SK-N-SH treated with all-trans-retinoic acid at 6 μM for 48 hours (cell line): ENCODE data around the gene PLXDC2.
"Not testable (repeated sequence)": the region's sequence is repeated elsewhere in the genome, so short reads cannot be mapped to it uniquely, and the experiment has no call there.

ENCODE experiments used
- ATAC-seq: fragments of 200-7000 bp; cut with Tn5 transposase; 3 replicates; pipeline ENCODE4 v1.9.1; 2020; ENCODE audit warnings: mild to moderate bottlenecking, moderate library complexity
- ARNTL ChIP-seq: fragments of 450-650 bp; formaldehyde crosslinking; IDR thresholded peaks from 2 replicates; pipeline ENCODE4 v1.5.0; 2020; ENCODE audit warnings: low read depth, mild to moderate bottlenecking, moderate library complexity, borderline replicate concordance
- BACH2 ChIP-seq: fragments of 250-450 bp; sonication (Bioruptor Pico); IDR thresholded peaks from 2 replicates; pipeline ENCODE4 v1.9.0; 2021; ENCODE audit warnings: mild to moderate bottlenecking, borderline replicate concordance
- ESRRG ChIP-seq: fragments of 250-450 bp; sonication (Bioruptor Pico); IDR thresholded peaks from 2 replicates; pipeline ENCODE4 v1.6.1; 2021; ENCODE audit warnings: mild to moderate bottlenecking
- GLIS3 ChIP-seq: fragments of 250-450 bp; sonication (Bioruptor Pico); IDR thresholded peaks from 2 replicates; pipeline ENCODE4 v1.5.0; 2020; ENCODE audit warnings: mild to moderate bottlenecking, moderate library complexity
- ISL1 ChIP-seq: fragments of 250-450 bp; sonication (Bioruptor Pico); IDR thresholded peaks from 2 replicates; pipeline ENCODE4 v2.1.2; 2022; ENCODE audit warnings: mild to moderate bottlenecking, moderate library complexity
- OSR1 ChIP-seq: fragments of 250-450 bp; sonication (Bioruptor Pico); IDR thresholded peaks from 2 replicates; pipeline ENCODE4 v1.8.0; 2022; ENCODE audit warnings: moderate library complexity, mild to moderate bottlenecking, inconsistent platforms
- PPARA ChIP-seq: fragments of 250-450 bp; sonication (Bioruptor Pico); IDR thresholded peaks from 2 replicates; pipeline ENCODE4 v1.5.0; 2020; ENCODE audit warnings: mild to moderate bottlenecking, borderline replicate concordance
- RARB ChIP-seq: fragments of 250-450 bp; sonication (Bioruptor Pico); IDR thresholded peaks from 2 replicates; pipeline ENCODE4 v1.8.0; 2021; ENCODE audit warnings: mild to moderate bottlenecking, moderate library complexity
- SNAI2 ChIP-seq: fragments of 250-450 bp; sonication (Bioruptor Pico); IDR thresholded peaks from 2 replicates; pipeline ENCODE4 v1.5.0; 2020; ENCODE audit warnings: mild to moderate bottlenecking, moderate library complexity
- TOX ChIP-seq: fragments of 250-450 bp; sonication (Bioruptor Pico); IDR thresholded peaks from 2 replicates; pipeline ENCODE4 v1.8.0; 2021; ENCODE audit warnings: mild to moderate bottlenecking, moderate library complexity, borderline replicate concordance
- ZC3H10 ChIP-seq: fragments of 250-450 bp; sonication (Bioruptor Pico); IDR thresholded peaks from 2 replicates; pipeline ENCODE4 v1.5.1; 2021; ENCODE audit warnings: mild to moderate bottlenecking, moderate library complexity
- ZFP3 ChIP-seq: fragments of 250-450 bp; sonication (Bioruptor Pico); IDR thresholded peaks from 2 replicates; pipeline ENCODE4 v1.5.0; 2020; ENCODE audit warnings: mild to moderate bottlenecking, moderate library complexity
- ZNF565 ChIP-seq: fragments of 450-650 bp; formaldehyde crosslinking; conservative IDR thresholded peaks from 2 replicates; pipeline ENCODE4 v1.5.0; 2020; ENCODE audit warnings: low read depth, mild to moderate bottlenecking, moderate library complexity
- ZNF70 ChIP-seq: fragments of 450-650 bp; formaldehyde crosslinking; IDR thresholded peaks from 2 replicates; pipeline ENCODE4 v1.5.0; 2020; ENCODE audit warnings: mild to moderate bottlenecking, moderate library complexity
- ZNF8 ChIP-seq: fragments of 450-650 bp; formaldehyde crosslinking; IDR thresholded peaks from 2 replicates; pipeline ENCODE4 v1.5.0; 2020; ENCODE audit warnings: mild to moderate bottlenecking, moderate library complexity
- TF ChIP-seq, protein P1 (sequence below): fragments of 250-450 bp; sonication (Bioruptor Pico); IDR thresholded peaks from 2 replicates; pipeline ENCODE4 v1.5.1; 2021; ENCODE audit warnings: mild to moderate bottlenecking, moderate library complexity
- TF ChIP-seq, protein P2 (sequence below): fragments of 250-450 bp; sonication (Bioruptor Pico); IDR thresholded peaks from 2 replicates; pipeline ENCODE4 v1.8.0; 2021; ENCODE audit warnings: low read depth, mild to moderate bottlenecking, moderate library complexity, borderline replicate concordance
- TF ChIP-seq, protein P3 (sequence below): fragments of 250-450 bp; sonication (Bioruptor Pico); IDR thresholded peaks from 2 replicates; pipeline ENCODE4 v1.8.0; 2020; ENCODE audit warnings: mild to moderate bottlenecking, moderate library complexity, borderline replicate concordance
- TF ChIP-seq, protein P4 (sequence below): fragments of 250-450 bp; sonication (Bioruptor Pico); IDR thresholded peaks from 2 replicates; pipeline ENCODE4 v1.5.1; 2020; ENCODE audit warnings: low read depth, mild to moderate bottlenecking, moderate library complexity

PLXDC2 gene

DNA sequence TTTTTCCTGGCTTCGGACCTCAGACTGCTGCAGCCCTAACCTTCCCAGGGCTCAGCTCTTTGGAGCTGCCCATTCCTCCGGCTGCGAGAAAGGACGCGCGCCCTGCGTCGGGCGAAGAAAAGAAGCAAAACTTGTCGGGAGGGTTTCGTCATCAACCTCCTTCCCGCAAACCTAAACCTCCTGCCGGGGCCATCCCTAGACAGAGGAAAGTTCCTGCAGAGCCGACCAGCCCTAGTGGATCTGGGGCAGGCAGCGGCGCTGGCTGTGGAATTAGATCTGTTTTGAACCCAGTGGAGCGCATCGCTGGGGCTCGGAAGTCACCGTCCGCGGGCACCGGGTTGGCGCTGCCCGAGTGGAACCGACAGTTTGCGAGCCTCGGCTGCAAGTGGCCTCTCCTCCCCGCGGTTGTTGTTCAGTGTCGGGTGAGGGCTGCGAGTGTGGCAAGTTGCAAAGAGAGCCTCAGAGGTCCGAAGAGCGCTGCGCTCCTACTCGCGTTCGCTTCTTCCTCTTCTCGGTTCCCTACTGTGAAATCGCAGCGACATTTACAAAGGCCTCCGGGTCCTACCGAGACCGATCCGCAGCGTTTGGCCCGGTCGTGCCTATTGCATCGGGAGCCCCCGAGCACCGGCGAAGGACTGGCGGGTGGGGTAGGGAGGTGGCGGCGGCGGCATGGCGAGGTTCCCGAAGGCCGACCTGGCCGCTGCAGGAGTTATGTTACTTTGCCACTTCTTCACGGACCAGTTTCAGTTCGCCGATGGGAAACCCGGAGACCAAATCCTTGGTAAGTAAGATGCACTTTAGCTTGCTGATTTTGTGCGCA is at the start of gene PLXDC2:
PLXDC2 (plus strand) TSS at position 22 of the 820 bp plus-strand sequence.
- TF ChIP-seq, protein P1, sequence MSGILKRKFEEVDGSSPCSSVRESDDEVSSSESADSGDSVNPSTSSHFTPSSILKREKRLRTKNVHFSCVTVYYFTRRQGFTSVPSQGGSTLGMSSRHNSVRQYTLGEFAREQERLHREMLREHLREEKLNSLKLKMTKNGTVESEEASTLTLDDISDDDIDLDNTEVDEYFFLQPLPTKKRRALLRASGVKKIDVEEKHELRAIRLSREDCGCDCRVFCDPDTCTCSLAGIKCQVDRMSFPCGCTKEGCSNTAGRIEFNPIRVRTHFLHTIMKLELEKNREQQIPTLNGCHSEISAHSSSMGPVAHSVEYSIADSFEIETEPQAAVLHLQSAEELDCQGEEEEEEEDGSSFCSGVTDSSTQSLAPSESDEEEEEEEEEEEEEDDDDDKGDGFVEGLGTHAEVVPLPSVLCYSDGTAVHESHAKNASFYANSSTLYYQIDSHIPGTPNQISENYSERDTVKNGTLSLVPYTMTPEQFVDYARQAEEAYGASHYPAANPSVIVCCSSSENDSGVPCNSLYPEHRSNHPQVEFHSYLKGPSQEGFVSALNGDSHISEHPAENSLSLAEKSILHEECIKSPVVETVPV (CRISPR knock-in tag): no peak
- no peak for TF ChIP-seq PPARA (CRISPR knock-in tag)
- no peak for TF ChIP-seq ZNF70 (CRISPR knock-in tag)
- no peak for TF ChIP-seq ZNF8 (CRISPR knock-in tag)
- TF ChIP-seq, protein P2, sequence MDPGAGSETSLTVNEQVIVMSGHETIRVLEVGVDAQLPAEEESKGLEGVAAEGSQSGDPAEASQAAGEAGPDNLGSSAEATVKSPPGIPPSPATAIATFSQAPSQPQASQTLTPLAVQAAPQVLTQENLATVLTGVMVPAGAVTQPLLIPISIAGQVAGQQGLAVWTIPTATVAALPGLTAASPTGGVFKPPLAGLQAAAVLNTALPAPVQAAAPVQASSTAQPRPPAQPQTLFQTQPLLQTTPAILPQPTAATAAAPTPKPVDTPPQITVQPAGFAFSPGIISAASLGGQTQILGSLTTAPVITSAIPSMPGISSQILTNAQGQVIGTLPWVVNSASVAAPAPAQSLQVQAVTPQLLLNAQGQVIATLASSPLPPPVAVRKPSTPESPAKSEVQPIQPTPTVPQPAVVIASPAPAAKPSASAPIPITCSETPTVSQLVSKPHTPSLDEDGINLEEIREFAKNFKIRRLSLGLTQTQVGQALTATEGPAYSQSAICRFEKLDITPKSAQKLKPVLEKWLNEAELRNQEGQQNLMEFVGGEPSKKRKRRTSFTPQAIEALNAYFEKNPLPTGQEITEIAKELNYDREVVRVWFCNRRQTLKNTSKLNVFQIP (CRISPR knock-in tag): no peak
- no peak for TF ChIP-seq BACH2
- no peak for TF ChIP-seq ISL1 (CRISPR knock-in tag)
- no peak for TF ChIP-seq ESRRG (CRISPR knock-in tag)
- TF ChIP-seq TOX (CRISPR knock-in tag): no peak
- no peak for TF ChIP-seq SNAI2
- TF ChIP-seq, protein P3, sequence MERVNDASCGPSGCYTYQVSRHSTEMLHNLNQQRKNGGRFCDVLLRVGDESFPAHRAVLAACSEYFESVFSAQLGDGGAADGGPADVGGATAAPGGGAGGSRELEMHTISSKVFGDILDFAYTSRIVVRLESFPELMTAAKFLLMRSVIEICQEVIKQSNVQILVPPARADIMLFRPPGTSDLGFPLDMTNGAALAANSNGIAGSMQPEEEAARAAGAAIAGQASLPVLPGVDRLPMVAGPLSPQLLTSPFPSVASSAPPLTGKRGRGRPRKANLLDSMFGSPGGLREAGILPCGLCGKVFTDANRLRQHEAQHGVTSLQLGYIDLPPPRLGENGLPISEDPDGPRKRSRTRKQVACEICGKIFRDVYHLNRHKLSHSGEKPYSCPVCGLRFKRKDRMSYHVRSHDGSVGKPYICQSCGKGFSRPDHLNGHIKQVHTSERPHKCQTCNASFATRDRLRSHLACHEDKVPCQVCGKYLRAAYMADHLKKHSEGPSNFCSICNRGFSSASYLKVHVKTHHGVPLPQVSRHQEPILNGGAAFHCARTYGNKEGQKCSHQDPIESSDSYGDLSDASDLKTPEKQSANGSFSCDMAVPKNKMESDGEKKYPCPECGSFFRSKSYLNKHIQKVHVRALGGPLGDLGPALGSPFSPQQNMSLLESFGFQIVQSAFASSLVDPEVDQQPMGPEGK (CRISPR knock-in tag): no peak
- no peak for TF ChIP-seq ZNF565 (CRISPR knock-in tag)
- no peak for TF ChIP-seq ZFP3 (CRISPR knock-in tag)
- no peak for TF ChIP-seq GLIS3 (CRISPR knock-in tag)
- no peak for TF ChIP-seq ARNTL (CRISPR knock-in tag)
- TF ChIP-seq, protein P4, sequence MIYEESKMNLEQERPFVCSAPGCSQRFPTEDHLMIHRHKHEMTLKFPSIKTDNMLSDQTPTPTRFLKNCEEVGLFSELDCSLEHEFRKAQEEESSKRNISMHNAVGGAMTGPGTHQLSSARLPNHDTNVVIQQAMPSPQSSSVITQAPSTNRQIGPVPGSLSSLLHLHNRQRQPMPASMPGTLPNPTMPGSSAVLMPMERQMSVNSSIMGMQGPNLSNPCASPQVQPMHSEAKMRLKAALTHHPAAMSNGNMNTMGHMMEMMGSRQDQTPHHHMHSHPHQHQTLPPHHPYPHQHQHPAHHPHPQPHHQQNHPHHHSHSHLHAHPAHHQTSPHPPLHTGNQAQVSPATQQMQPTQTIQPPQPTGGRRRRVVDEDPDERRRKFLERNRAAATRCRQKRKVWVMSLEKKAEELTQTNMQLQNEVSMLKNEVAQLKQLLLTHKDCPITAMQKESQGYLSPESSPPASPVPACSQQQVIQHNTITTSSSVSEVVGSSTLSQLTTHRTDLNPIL: no peak
- no peak for TF ChIP-seq ZC3H10
- ATAC-seq: peak; percentile 64

DNA sequence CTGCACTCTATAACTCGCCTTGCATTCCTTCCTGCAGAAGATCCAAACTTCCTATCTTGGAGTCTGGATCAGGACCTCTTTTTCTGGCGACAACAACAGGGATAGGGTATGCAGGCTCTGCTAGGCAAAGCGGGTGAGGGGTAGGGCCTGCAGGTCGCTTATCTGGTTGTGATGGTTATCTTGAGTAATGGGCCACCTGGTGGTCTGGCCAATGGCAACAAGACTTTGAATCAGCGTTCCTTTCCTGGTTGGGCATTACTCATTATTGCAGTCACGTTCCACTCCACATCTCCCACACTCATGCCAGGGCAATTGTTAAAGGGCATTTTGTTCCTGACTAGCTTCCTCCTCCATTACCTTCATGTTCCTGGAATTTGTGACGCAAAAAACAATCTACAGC is 48.4 kb upstream of the PLXDC2 start:
- no peak for TF ChIP-seq OSR1 (CRISPR knock-in tag)
- TF ChIP-seq RARB (CRISPR knock-in tag): no peak
- TF ChIP-seq, protein P2 (CRISPR knock-in tag): no peak
- no peak for TF ChIP-seq ARNTL (CRISPR knock-in tag)
- no peak for TF ChIP-seq ZNF8 (CRISPR knock-in tag)
- TF ChIP-seq ZNF565 (CRISPR knock-in tag): no peak
- TF ChIP-seq BACH2: no peak
- TF ChIP-seq, protein P4: no peak
- TF ChIP-seq ZNF70 (CRISPR knock-in tag): no peak
- no peak for TF ChIP-seq ZC3H10
- no peak for TF ChIP-seq GLIS3 (CRISPR knock-in tag)
- no peak for TF ChIP-seq TOX (CRISPR knock-in tag)
- no peak for ATAC-seq

DNA sequence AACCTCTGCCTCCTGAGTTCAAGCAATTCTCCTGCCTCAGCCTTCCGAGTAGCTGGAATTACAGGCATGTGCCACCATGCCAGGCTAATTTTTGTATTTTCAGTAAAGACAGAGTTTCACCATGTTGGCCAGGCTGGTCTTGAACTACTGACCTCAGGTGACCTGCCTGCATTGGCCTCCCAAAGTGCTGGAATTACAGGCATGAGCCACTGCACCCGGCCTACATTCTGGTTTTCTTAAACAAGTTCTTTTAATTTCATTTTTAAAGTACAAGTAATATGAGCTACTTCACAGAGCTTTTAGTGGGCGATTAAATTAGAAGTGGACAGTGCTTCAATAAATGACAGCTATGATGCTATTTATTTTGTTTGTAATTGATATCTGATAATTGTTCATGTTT is 46.4 kb upstream of the PLXDC2 start:
- ATAC-seq: not testable (repeated sequence)
